ENCODE results near the gene PROSER3.

PROSER3 gene

GRCh38 chr19:35731353-35731752 lies 26.6 kb upstream of the PROSER3 start:
- TF ChIP-seq SUZ12 (IDR thresholded peaks at IDR 0.05) (no peak), CTBP1 (IDR thresholded peaks at IDR 0.05; ENCODE audit: borderline replicate concordance) (no peak), TARDBP (IDR thresholded peaks at IDR 0.05) (no peak), FOXK2 (IDR thresholded peaks at IDR 0.05) (no peak), BHLHE40 (IDR thresholded peaks at IDR 0.05; ENCODE audit: borderline replicate concordance) (no peak), HDGF (IDR thresholded peaks at IDR 0.05; ENCODE audit: borderline replicate concordance) (no peak), ELF4 (IDR thresholded peaks at IDR 0.05) (no peak), FOXM1 (IDR thresholded peaks at IDR 0.05; ENCODE audit: borderline replicate concordance) (no peak), NFRKB (IDR thresholded peaks at IDR 0.05) (no peak), LEF1 (IDR thresholded peaks at IDR 0.05; ENCODE audit: borderline replicate concordance) (no peak), ARNT (IDR thresholded peaks at IDR 0.05) (no peak), L3MBTL2 (conservative IDR thresholded peaks at IDR 0.05) (no peak), ZNF384 (IDR thresholded peaks at IDR 0.05) (no peak), PKNOX1 (IDR thresholded peaks at IDR 0.05) (no peak), SP1 (IDR thresholded peaks at IDR 0.05) (no peak), FOXA1 (IDR thresholded peaks at IDR 0.05) (no peak)
- DNase-seq (ENCODE audit: extremely low spot score), result no peak
- ChIA-PET POLR2A (interaction anchor here (1.5 to 2.5 kb wide), 2 partner anchors 9 to 14 kb away, joined by 6 to 7 read pairs; partner anchors contain the start of genes PSENEN and U2AF1L4), CTCF (no interaction called here)

DNA sequence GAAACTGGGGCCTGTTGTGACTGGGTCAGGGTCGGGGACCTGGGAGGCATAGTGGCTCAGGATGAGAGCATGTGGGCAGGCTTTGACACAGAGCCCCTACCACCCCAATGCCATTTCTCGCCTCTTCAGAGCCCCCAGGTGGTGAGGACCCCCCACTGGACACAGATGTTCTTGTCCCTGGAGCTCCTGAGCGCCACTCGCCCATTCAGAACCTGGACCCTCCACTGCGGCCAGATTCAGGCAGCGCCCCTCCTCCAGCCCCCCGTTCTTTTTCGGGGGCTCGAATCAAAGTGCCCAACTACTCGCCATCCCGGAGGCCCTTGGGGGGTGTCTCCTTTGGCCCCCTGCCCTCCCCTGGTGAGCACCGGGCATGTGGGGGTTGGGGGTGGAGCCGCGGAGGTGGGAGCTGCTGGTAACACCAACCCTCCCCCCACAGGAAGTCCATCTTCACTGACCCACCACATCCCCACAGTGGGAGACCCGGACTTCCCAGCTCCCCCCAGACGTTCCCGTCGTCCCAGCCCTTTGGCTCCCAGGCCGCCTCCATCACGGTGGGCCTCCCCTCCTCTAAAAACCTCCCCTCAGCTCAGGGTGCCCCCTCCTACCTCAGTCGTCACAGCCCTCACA lies 26.1 kb upstream of the PROSER3 start:
- ChIA-PET CTCF (no interaction called here), POLR2A (interaction anchor here (1.5 to 2.5 kb wide), 2 partner anchors 9 to 13 kb away, joined by 6 to 7 read pairs; partner anchors contain the start of genes PSENEN and U2AF1L4)
- no peak for DNase-seq (ENCODE audit: extremely low spot score)
- TF ChIP-seq ELF4 (IDR thresholded peaks at IDR 0.05) (no peak), L3MBTL2 (conservative IDR thresholded peaks at IDR 0.05) (no peak), FOXM1 (IDR thresholded peaks at IDR 0.05; ENCODE audit: borderline replicate concordance) (no peak), BHLHE40 (IDR thresholded peaks at IDR 0.05; ENCODE audit: borderline replicate concordance) (no peak), SUZ12 (IDR thresholded peaks at IDR 0.05) (no peak), FOXA1 (IDR thresholded peaks at IDR 0.05) (no peak), SP1 (IDR thresholded peaks at IDR 0.05) (no peak), FOXK2 (IDR thresholded peaks at IDR 0.05) (no peak), ARNT (IDR thresholded peaks at IDR 0.05) (no peak), CTBP1 (IDR thresholded peaks at IDR 0.05; ENCODE audit: borderline replicate concordance) (no peak), PKNOX1 (IDR thresholded peaks at IDR 0.05) (no peak), LEF1 (IDR thresholded peaks at IDR 0.05; ENCODE audit: borderline replicate concordance) (no peak), ZNF384 (IDR thresholded peaks at IDR 0.05) (no peak), TARDBP (IDR thresholded peaks at IDR 0.05) (no peak), HDGF (IDR thresholded peaks at IDR 0.05; ENCODE audit: borderline replicate concordance) (no peak), NFRKB (IDR thresholded peaks at IDR 0.05) (no peak)

- DNase-seq (ENCODE audit: extremely low spot score), result no peak
- no peak for TF ChIP-seq ELF4 (IDR thresholded peaks at IDR 0.05)
- no peak for TF ChIP-seq FOXK2 (IDR thresholded peaks at IDR 0.05)
- TF ChIP-seq LEF1 (IDR thresholded peaks at IDR 0.05; ENCODE audit: borderline replicate concordance), result no peak
- TF ChIP-seq FOXM1 (IDR thresholded peaks at IDR 0.05; ENCODE audit: borderline replicate concordance), result no peak
- no peak for TF ChIP-seq HDGF (IDR thresholded peaks at IDR 0.05; ENCODE audit: borderline replicate concordance)
- TF ChIP-seq PKNOX1 (IDR thresholded peaks at IDR 0.05), result no peak
- TF ChIP-seq L3MBTL2 (conservative IDR thresholded peaks at IDR 0.05), result no peak
- no peak for TF ChIP-seq NFRKB (IDR thresholded peaks at IDR 0.05)
- TF ChIP-seq ARNT (IDR thresholded peaks at IDR 0.05), result no peak
- no peak for TF ChIP-seq BHLHE40 (IDR thresholded peaks at IDR 0.05; ENCODE audit: borderline replicate concordance)
- no peak for TF ChIP-seq SUZ12 (IDR thresholded peaks at IDR 0.05)
- ChIA-PET POLR2A (interaction anchor here (0.9 kb wide), 1 partner anchor 9 kb away, joined by 3 read pairs; no protein-coding TSS in a partner anchor), CTCF (no interaction called here)
Observed at GRCh38 chr19:35732540-35733179, 25.3 kb upstream of the PROSER3 start.

- POLR2A ChIA-PET, result interaction anchor here (0.9 to 1.7 kb wide), 2 partner anchors 10 to 15 kb away, joined by 3 to 5 read pairs; partner anchors contain the start of gene LIN37
- no peak for DNase-seq (ENCODE audit: extremely low spot score)
- TF ChIP-seq FOXM1 (IDR thresholded peaks at IDR 0.05; ENCODE audit: borderline replicate concordance), result no peak
- no peak for TF ChIP-seq HDGF (IDR thresholded peaks at IDR 0.05; ENCODE audit: borderline replicate concordance)
- no peak for TF ChIP-seq LEF1 (IDR thresholded peaks at IDR 0.05; ENCODE audit: borderline replicate concordance)
- TF ChIP-seq L3MBTL2 (conservative IDR thresholded peaks at IDR 0.05), result no peak
- no peak for TF ChIP-seq FOXA1 (IDR thresholded peaks at IDR 0.05)
- no peak for TF ChIP-seq SUZ12 (IDR thresholded peaks at IDR 0.05)
- TF ChIP-seq ARNT (IDR thresholded peaks at IDR 0.05), result no peak
- no peak for TF ChIP-seq SP1 (IDR thresholded peaks at IDR 0.05)
- no peak for TF ChIP-seq BHLHE40 (IDR thresholded peaks at IDR 0.05; ENCODE audit: borderline replicate concordance)
- no peak for TF ChIP-seq CTBP1 (IDR thresholded peaks at IDR 0.05; ENCODE audit: borderline replicate concordance)
- TF ChIP-seq TARDBP (IDR thresholded peaks at IDR 0.05), result no peak
- no peak for TF ChIP-seq ELF4 (IDR thresholded peaks at IDR 0.05)
- CTCF ChIA-PET, result no interaction called here
Observed at GRCh38 chr19:35733180-35734125, 24.5 kb upstream of the PROSER3 start.
